Chondrocyte (in vitro differentiated cells): ENCODE data around the gene RALBP1. TPM values are rescaled to one million over a fixed set of nuclear protein-coding genes. Genes with fewer than 3 reads are reported as not detected.
A peak's percentile ranks its signal among the peaks of the same experiment; 100 is the strongest.
"Not testable (repeated sequence)": the region's sequence is repeated elsewhere in the genome, so short reads cannot be mapped to it uniquely, and the experiment has no call there.

Experiments
- DNase-seq: peaks from one replicate; pipeline ENCODE4 v3.0.0; 2021; ENCODE audit warnings: mixed read lengths, low spot score
- H3K27ac Mint-ChIP-seq: one replicate; pipeline ENCODE4 v1.8.0; 2021; ENCODE audit warnings: mild to moderate bottlenecking, moderate library complexity, mixed read lengths; ENCODE audit not compliant: unreplicated experiment
- H3K27me3 Mint-ChIP-seq: 2 replicates; pipeline ENCODE4 v1.8.0; 2021; ENCODE audit warnings: low read depth, mixed read lengths
- H3K36me3 Mint-ChIP-seq: 2 replicates; pipeline ENCODE4 v1.8.0; 2021; ENCODE audit warnings: low read depth, mixed read lengths
- H3K4me1 Mint-ChIP-seq: 2 replicates; pipeline ENCODE4 v1.8.0; 2021; ENCODE audit warnings: low read depth, mild to moderate bottlenecking, mixed read lengths
- H3K4me3 Mint-ChIP-seq: one replicate; pipeline ENCODE4 v1.8.0; 2021; ENCODE audit warnings: mild to moderate bottlenecking, moderate library complexity, mixed read lengths; ENCODE audit not compliant: unreplicated experiment
- H3K9me3 Mint-ChIP-seq: 2 replicates; pipeline ENCODE4 v1.8.0; 2021; ENCODE audit warnings: low read depth, mixed read lengths
- total RNA-seq: library from RNA; stranded (reverse); gene quantifications from 3 replicates; pipeline ENCODE4 v1.2.1, GENCODE V29; 2021
- TF ChIP-seq, protein P1 (sequence below): fragments of 200-600 bp; sonication (generic); IDR thresholded peaks from 2 replicates; pipeline ENCODE4 v1.5.0; 2021; ENCODE audit warnings: antibody characterized with exemption, mild to moderate bottlenecking, moderate library complexity

The RALBP1 gene
- total RNA-seq, 1 donor from 2014 or later = 50.8 TPM

GRCh38 chr18:9469685-9470084, 5.6 kb upstream of the RALBP1 start:
- Mint-ChIP-seq H3K9me3 (peaks cover 29% of the 10 kb centered on the region), H3K27me3 (no peaks in the 10 kb centered on the region), H3K36me3 (peaks cover 6% of the 10 kb centered on the region), H3K4me1 (peaks cover 12% of the 10 kb centered on the region), H3K27ac (no peak overlapping the region), H3K4me3 (no peak overlapping the region)
- no peak for DNase-seq
- TF ChIP-seq, protein P1, sequence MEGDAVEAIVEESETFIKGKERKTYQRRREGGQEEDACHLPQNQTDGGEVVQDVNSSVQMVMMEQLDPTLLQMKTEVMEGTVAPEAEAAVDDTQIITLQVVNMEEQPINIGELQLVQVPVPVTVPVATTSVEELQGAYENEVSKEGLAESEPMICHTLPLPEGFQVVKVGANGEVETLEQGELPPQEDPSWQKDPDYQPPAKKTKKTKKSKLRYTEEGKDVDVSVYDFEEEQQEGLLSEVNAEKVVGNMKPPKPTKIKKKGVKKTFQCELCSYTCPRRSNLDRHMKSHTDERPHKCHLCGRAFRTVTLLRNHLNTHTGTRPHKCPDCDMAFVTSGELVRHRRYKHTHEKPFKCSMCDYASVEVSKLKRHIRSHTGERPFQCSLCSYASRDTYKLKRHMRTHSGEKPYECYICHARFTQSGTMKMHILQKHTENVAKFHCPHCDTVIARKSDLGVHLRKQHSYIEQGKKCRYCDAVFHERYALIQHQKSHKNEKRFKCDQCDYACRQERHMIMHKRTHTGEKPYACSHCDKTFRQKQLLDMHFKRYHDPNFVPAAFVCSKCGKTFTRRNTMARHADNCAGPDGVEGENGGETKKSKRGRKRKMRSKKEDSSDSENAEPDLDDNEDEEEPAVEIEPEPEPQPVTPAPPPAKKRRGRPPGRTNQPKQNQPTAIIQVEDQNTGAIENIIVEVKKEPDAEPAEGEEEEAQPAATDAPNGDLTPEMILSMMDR = no peak

- TF ChIP-seq, protein P1 = no peak
- Mint-ChIP-seq H3K27ac (peak overlapping the region; percentile 94), H3K4me1 (peaks cover 26% of the 10 kb centered on the region), H3K4me3 (peak overlapping the region; percentile 86), H3K36me3 (no peaks in the 10 kb centered on the region), H3K9me3 (peaks cover 12% of the 10 kb centered on the region), H3K27me3 (no peaks in the 10 kb centered on the region)
- DNase-seq = no peak
These were observed 968 bp upstream of the RALBP1 start for GRCh38 chr18:9474108-9474982.

GRCh38 chr18:9475643-9476591, 604 bp downstream of the RALBP1 start:
- Mint-ChIP-seq H3K9me3 (peaks cover 4% of the 10 kb centered on the region), H3K27ac (peak overlapping the region; percentile 94), H3K36me3 (peaks cover 4% of the 10 kb centered on the region), H3K4me3 (peak overlapping the region; percentile 86), H3K27me3 (no peaks in the 10 kb centered on the region), H3K4me1 (peaks cover 31% of the 10 kb centered on the region)
- DNase-seq = no peak
- TF ChIP-seq, protein P1 = no peak

GRCh38 chr18:9476949-9477348, 1.6 kb downstream of the RALBP1 start:
- H3K4me1 Mint-ChIP-seq = peaks cover 31% of the 10 kb centered on the region
- H3K27ac Mint-ChIP-seq = peak overlapping the region; percentile 94
- DNase-seq, H3K36me3 Mint-ChIP-seq, H3K27me3 Mint-ChIP-seq, H3K9me3 Mint-ChIP-seq: not testable (repeated sequence)
- peak overlapping the region; percentile 86 for H3K4me3 Mint-ChIP-seq

DNA sequence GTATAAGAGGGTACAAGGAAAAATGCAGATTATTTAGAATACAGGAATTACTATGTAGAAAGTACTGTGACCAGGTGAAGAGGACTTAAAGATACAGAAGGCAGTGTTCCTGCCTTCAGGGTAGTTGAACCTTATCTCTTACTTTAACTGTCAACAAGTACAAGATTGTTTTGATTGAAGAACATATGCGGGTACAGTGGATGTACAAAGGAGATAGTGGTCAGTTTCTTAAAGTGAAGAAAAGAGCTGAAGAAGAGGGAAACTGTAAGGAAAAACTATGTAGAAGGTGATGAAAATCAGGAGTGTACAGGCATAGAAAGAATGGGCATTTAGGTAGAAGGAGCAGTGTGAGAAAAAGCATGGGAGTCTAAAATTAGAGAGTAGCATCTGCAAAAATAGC, 2.2 kb downstream of the RALBP1 start:
- Mint-ChIP-seq H3K9me3 (peaks cover under 1% of the 10 kb centered on the region), H3K4me3 (no peak overlapping the region), H3K4me1 (peaks cover 31% of the 10 kb centered on the region), H3K27me3 (no peaks in the 10 kb centered on the region), H3K36me3 (peaks cover 4% of the 10 kb centered on the region), H3K27ac (peak overlapping the region; percentile 23)
- TF ChIP-seq, protein P1 = no peak
- DNase-seq = no peak
